ENCODE results near the gene NODAL.

Gene NODAL

GRCh38 chr10:70418713-70419112, 22.8 kb downstream of the NODAL start:
- H3K4me2 ChIP-seq (ENCODE audit: insufficient read depth, low read length, poor library complexity, severe bottlenecking): no peak overlapping the region
- H3K4me3 ChIP-seq (ENCODE audit: low read length in 2 of 2): no peak overlapping the region
- WGBS, 2 donors (ENCODE audit: extremely low coverage in 2 of 2, insufficient read length in 2 of 2, insufficient replicate concordance in 1 of 2): no CpG with 5 or more reads among the region's 3 CpGs
- H3K18ac ChIP-seq (ENCODE audit: low read length): no peak overlapping the region
- H2BK12ac ChIP-seq (ENCODE audit: low read length): no peak overlapping the region
- H3K4me1 ChIP-seq (ENCODE audit: control insufficient read depth in 2 of 2, insufficient read depth in 1 of 2, low read depth in 1 of 2, low read length in 2 of 2): peaks cover 1 to 7% of the 10 kb centered on the region in 2 donors
- H4K91ac ChIP-seq (ENCODE audit: low read depth, low read length, poor library complexity): no peak overlapping the region
- H3K14ac ChIP-seq (ENCODE audit: low read length): no peak overlapping the region
- H3K9me3 ChIP-seq (replicated peaks in 1 of 2; ENCODE audit: control insufficient read depth in 2 of 2, insufficient read depth in 1 of 2, low read depth in 1 of 2, low read length in 2 of 2): no peaks in the 10 kb centered on the region
- no peak overlapping the region for H2AFZ ChIP-seq (ENCODE audit: low read length)
- no peak overlapping the region for H2BK5ac ChIP-seq (ENCODE audit: low read length)
- H3K27ac ChIP-seq (replicated peaks; ENCODE audit: low read length): no peak overlapping the region
- no peak overlapping the region for H3K23ac ChIP-seq (ENCODE audit: low read depth, low read length, poor library complexity)
- H2BK15ac ChIP-seq (ENCODE audit: low read length): no peak overlapping the region
- no peak overlapping the region for H2AK5ac ChIP-seq (ENCODE audit: low read depth, low read length)
- peaks cover 4% of the 10 kb centered on the region for H3K79me1 ChIP-seq (ENCODE audit: low read depth, low read length)
- H3K27me3 ChIP-seq (ENCODE audit: control insufficient read depth in 3 of 3, insufficient read depth in 3 of 3, low read depth in 1 of 3, low read length in 3 of 3): no peaks in the 10 kb centered on the region
- H3K36me3 ChIP-seq (replicated peaks in 1 of 2; ENCODE audit: control insufficient read depth in 2 of 2, insufficient read depth in 2 of 2, low read length in 2 of 2): peaks cover 20 to 93% of the 10 kb centered on the region in 2 donors
- no peak overlapping the region for H3K9ac ChIP-seq (ENCODE audit: low read depth, low read length, poor library complexity)
- no peak overlapping the region for H4K8ac ChIP-seq (ENCODE audit: low read depth, low read length)
- H3K4ac ChIP-seq (ENCODE audit: low read length): no peak overlapping the region
- H2BK120ac ChIP-seq (ENCODE audit: low read depth, low read length): no peak overlapping the region
- DNase-seq (ENCODE audit: low spot score): no peak

DNA sequence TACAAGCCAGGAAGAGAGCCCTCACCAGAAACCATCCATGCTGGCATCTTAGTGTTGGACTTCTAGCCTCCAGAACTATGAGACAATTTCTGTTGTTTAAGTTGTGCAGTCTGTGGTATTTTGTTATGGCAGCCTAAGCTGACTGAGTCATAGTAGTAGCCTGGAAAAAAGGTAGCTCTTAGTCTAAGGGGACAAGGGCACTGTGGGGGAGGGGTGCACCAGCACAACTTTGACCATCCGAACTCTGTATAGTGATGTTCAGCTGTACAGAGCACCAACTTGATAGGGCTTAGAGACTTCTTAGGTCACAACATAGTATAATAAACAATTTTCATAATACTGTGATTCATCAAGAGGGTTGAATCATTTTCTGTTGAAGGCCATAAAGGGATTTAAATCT, 23.3 kb downstream of the NODAL start:
- no peak overlapping the region for H3K4me2 ChIP-seq (ENCODE audit: insufficient read depth, low read length, poor library complexity, severe bottlenecking)
- H3K4ac ChIP-seq (ENCODE audit: low read length): no peak overlapping the region
- H4K8ac ChIP-seq (ENCODE audit: low read depth, low read length): no peak overlapping the region
- no peak overlapping the region for H2AK5ac ChIP-seq (ENCODE audit: low read depth, low read length)
- no peak overlapping the region for H3K14ac ChIP-seq (ENCODE audit: low read length)
- peaks cover 1 to 3% of the 10 kb centered on the region in 2 donors for H3K4me1 ChIP-seq (ENCODE audit: control insufficient read depth in 2 of 2, insufficient read depth in 1 of 2, low read depth in 1 of 2, low read length in 2 of 2)
- H2BK12ac ChIP-seq (ENCODE audit: low read length): no peak overlapping the region
- no peaks in the 10 kb centered on the region for H3K9me3 ChIP-seq (replicated peaks in 1 of 2; ENCODE audit: control insufficient read depth in 2 of 2, insufficient read depth in 1 of 2, low read depth in 1 of 2, low read length in 2 of 2)
- no peak overlapping the region for H2AFZ ChIP-seq (ENCODE audit: low read length)
- no peak overlapping the region for H3K27ac ChIP-seq (replicated peaks; ENCODE audit: low read length)
- H3K23ac ChIP-seq (ENCODE audit: low read depth, low read length, poor library complexity): no peak overlapping the region
- no peaks in the 10 kb centered on the region for H3K27me3 ChIP-seq (ENCODE audit: control insufficient read depth in 3 of 3, insufficient read depth in 3 of 3, low read depth in 1 of 3, low read length in 3 of 3)
- H4K91ac ChIP-seq (ENCODE audit: low read depth, low read length, poor library complexity): no peak overlapping the region
- no peak overlapping the region for H2BK5ac ChIP-seq (ENCODE audit: low read length)
- no peak overlapping the region for H3K4me3 ChIP-seq (ENCODE audit: low read length in 2 of 2)
- H3K9ac ChIP-seq (ENCODE audit: low read depth, low read length, poor library complexity): no peak overlapping the region
- H2BK120ac ChIP-seq (ENCODE audit: low read depth, low read length): no peak overlapping the region
- H2BK15ac ChIP-seq (ENCODE audit: low read length): no peak overlapping the region
- no peak overlapping the region for H3K18ac ChIP-seq (ENCODE audit: low read length)
- peaks cover 20 to 92% of the 10 kb centered on the region in 2 donors for H3K36me3 ChIP-seq (replicated peaks in 1 of 2; ENCODE audit: control insufficient read depth in 2 of 2, insufficient read depth in 2 of 2, low read length in 2 of 2)
- WGBS, 2 donors (ENCODE audit: extremely low coverage in 2 of 2, insufficient read length in 2 of 2, insufficient replicate concordance in 1 of 2): no CpG with 5 or more reads among the region's 1 CpG
- DNase-seq (ENCODE audit: low spot score): no peak
- peaks cover 4% of the 10 kb centered on the region for H3K79me1 ChIP-seq (ENCODE audit: low read depth, low read length)

DNA sequence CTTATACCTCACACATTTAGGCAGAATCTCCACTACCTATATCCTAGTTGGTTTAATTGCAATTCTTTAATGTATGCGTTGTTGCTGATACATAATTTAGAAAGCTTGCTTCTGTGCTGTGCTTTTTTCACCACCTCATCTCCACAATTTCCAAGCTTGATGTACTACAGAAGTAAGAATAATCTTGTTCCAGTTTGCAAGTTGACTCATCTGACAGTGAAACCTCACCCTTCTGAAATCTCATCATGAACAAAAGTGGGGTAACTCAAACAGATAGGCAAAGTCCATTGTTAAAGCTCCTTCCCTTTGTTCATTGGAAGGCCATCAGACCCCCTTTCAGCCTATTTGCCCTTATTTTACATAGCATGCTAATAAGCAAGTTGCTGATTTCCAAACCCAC, 23.9 kb downstream of the NODAL start:
- Histone ChIP-seq H4K91ac (ENCODE audit: low read depth, low read length, poor library complexity) (no peak overlapping the region), H2BK12ac (ENCODE audit: low read length) (no peak overlapping the region), H3K9me3 (replicated peaks in 1 of 2; ENCODE audit: control insufficient read depth in 2 of 2, insufficient read depth in 1 of 2, low read depth in 1 of 2, low read length in 2 of 2) (peaks cover 0 to 2% of the 10 kb centered on the region in 2 donors), H2BK5ac (ENCODE audit: low read length) (no peak overlapping the region), H3K4me1 (ENCODE audit: control insufficient read depth in 2 of 2, insufficient read depth in 1 of 2, low read depth in 1 of 2, low read length in 2 of 2) (peaks cover 1 to 2% of the 10 kb centered on the region in 2 donors), H2BK120ac (ENCODE audit: low read depth, low read length) (no peak overlapping the region), H3K79me1 (ENCODE audit: low read depth, low read length) (peaks cover 4% of the 10 kb centered on the region), H3K23ac (ENCODE audit: low read depth, low read length, poor library complexity) (no peak overlapping the region), H3K4me2 (ENCODE audit: insufficient read depth, low read length, poor library complexity, severe bottlenecking) (no peak overlapping the region), H2AFZ (ENCODE audit: low read length) (no peak overlapping the region), H3K27me3 (ENCODE audit: control insufficient read depth in 3 of 3, insufficient read depth in 3 of 3, low read depth in 1 of 3, low read length in 3 of 3) (no peaks in the 10 kb centered on the region), H3K36me3 (replicated peaks in 1 of 2; ENCODE audit: control insufficient read depth in 2 of 2, insufficient read depth in 2 of 2, low read length in 2 of 2) (peaks cover 17 to 92% of the 10 kb centered on the region in 2 donors), H3K4me3 (ENCODE audit: low read length in 2 of 2) (no peak overlapping the region), H2BK15ac (ENCODE audit: low read length) (no peak overlapping the region), H3K27ac (replicated peaks; ENCODE audit: low read length) (no peak overlapping the region), H3K14ac (ENCODE audit: low read length) (no peak overlapping the region), H2AK5ac (ENCODE audit: low read depth, low read length) (no peak overlapping the region), H3K4ac (ENCODE audit: low read length) (no peak overlapping the region), H3K9ac (ENCODE audit: low read depth, low read length, poor library complexity) (no peak overlapping the region), H4K8ac (ENCODE audit: low read depth, low read length) (no peak overlapping the region), H3K18ac (ENCODE audit: low read length) (no peak overlapping the region)
- no CpG with 5 or more reads among the region's 1 CpG for WGBS, 2 donors (ENCODE audit: extremely low coverage in 2 of 2, insufficient read length in 2 of 2, insufficient replicate concordance in 1 of 2)
- no peak for DNase-seq (ENCODE audit: low spot score)

GRCh38 chr10:70412356-70412755, 29.1 kb downstream of the NODAL start:
- no peaks in the 10 kb centered on the region for H3K27me3 ChIP-seq (ENCODE audit: control insufficient read depth in 3 of 3, insufficient read depth in 3 of 3, low read depth in 1 of 3, low read length in 3 of 3)
- no peak overlapping the region for H2AK5ac ChIP-seq (ENCODE audit: low read depth, low read length)
- DNase-seq (ENCODE audit: low spot score): no peak
- no peak overlapping the region for H3K4me2 ChIP-seq (ENCODE audit: insufficient read depth, low read length, poor library complexity, severe bottlenecking)
- H2BK120ac ChIP-seq (ENCODE audit: low read depth, low read length): no peak overlapping the region
- no peak overlapping the region for H4K8ac ChIP-seq (ENCODE audit: low read depth, low read length)
- peaks cover 2 to 16% of the 10 kb centered on the region in 2 donors for H3K9me3 ChIP-seq (replicated peaks in 1 of 2; ENCODE audit: control insufficient read depth in 2 of 2, insufficient read depth in 1 of 2, low read depth in 1 of 2, low read length in 2 of 2)
- H3K18ac ChIP-seq (ENCODE audit: low read length): no peak overlapping the region
- H2BK12ac ChIP-seq (ENCODE audit: low read length): no peak overlapping the region
- H2BK15ac ChIP-seq (ENCODE audit: low read length): no peak overlapping the region
- H2BK5ac ChIP-seq (ENCODE audit: low read length): no peak overlapping the region
- no peak overlapping the region for H3K14ac ChIP-seq (ENCODE audit: low read length)
- no peak overlapping the region for H3K27ac ChIP-seq (replicated peaks; ENCODE audit: low read length)
- H3K4ac ChIP-seq (ENCODE audit: low read length): no peak overlapping the region
- H3K9ac ChIP-seq (ENCODE audit: low read depth, low read length, poor library complexity): no peak overlapping the region
- no peak overlapping the region for H3K23ac ChIP-seq (ENCODE audit: low read depth, low read length, poor library complexity)
- no peak overlapping the region for H3K4me3 ChIP-seq (ENCODE audit: low read length in 2 of 2)
- H2AFZ ChIP-seq (ENCODE audit: low read length): no peak overlapping the region
- H3K79me1 ChIP-seq (ENCODE audit: low read depth, low read length): peaks cover 1% of the 10 kb centered on the region
- peaks cover 0 to 2% of the 10 kb centered on the region in 2 donors for H3K4me1 ChIP-seq (ENCODE audit: control insufficient read depth in 2 of 2, insufficient read depth in 1 of 2, low read depth in 1 of 2, low read length in 2 of 2)
- no CpG with 5 or more reads among the region's 4 CpGs for WGBS, 2 donors (ENCODE audit: extremely low coverage in 2 of 2, insufficient read length in 2 of 2, insufficient replicate concordance in 1 of 2)
- H3K36me3 ChIP-seq (replicated peaks in 1 of 2; ENCODE audit: control insufficient read depth in 2 of 2, insufficient read depth in 2 of 2, low read length in 2 of 2): peaks cover 4 to 83% of the 10 kb centered on the region in 2 donors
- no peak overlapping the region for H4K91ac ChIP-seq (ENCODE audit: low read depth, low read length, poor library complexity)

Measured in neuronal stem cell (in vitro differentiated cells).